A204.1 (cell line): Measurements from ENCODE around the gene PIK3AP1.
"Not testable (repeated sequence)": the region's sequence is repeated elsewhere in the genome, so short reads cannot be mapped to it uniquely, and the experiment has no call there.

Source experiments
- FAIRE-seq: peaks from 2 replicates; lab custom pipeline; 2012; peaks lifted over from hg19 to GRCh38; lab: Jason Lieb, UNC

PIK3AP1 gene

GRCh38 chr10:96720422-96721206, at the start of gene PIK3AP1:
Gene PIK3AP1 (minus strand): TSS chr10:96720514. CDS start chr10:96720394, 120 bp downstream.
- FAIRE-seq, result no peak

- no peak for FAIRE-seq
Measured at GRCh38 chr10:96768136-96768535, 47.8 kb upstream of the PIK3AP1 start.

DNA sequence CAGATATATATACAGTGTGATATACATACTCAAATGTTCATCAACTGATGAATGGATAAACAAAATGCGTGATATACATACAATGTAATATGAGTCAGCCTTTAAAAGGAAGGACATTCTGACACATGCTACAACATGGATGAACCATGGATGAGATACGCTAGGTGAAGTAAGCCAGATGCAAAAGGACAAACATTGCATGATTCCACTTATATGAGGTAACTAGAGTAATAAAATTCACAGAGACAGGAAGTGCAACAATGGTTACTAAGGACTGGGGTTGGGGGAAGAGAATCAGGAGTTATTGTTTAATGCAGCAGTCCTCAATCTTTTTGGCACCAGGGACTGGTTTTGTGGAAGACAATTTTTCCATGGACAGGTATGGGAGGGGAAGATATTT, 47.3 kb upstream of the PIK3AP1 start:
- FAIRE-seq, result no peak

DNA sequence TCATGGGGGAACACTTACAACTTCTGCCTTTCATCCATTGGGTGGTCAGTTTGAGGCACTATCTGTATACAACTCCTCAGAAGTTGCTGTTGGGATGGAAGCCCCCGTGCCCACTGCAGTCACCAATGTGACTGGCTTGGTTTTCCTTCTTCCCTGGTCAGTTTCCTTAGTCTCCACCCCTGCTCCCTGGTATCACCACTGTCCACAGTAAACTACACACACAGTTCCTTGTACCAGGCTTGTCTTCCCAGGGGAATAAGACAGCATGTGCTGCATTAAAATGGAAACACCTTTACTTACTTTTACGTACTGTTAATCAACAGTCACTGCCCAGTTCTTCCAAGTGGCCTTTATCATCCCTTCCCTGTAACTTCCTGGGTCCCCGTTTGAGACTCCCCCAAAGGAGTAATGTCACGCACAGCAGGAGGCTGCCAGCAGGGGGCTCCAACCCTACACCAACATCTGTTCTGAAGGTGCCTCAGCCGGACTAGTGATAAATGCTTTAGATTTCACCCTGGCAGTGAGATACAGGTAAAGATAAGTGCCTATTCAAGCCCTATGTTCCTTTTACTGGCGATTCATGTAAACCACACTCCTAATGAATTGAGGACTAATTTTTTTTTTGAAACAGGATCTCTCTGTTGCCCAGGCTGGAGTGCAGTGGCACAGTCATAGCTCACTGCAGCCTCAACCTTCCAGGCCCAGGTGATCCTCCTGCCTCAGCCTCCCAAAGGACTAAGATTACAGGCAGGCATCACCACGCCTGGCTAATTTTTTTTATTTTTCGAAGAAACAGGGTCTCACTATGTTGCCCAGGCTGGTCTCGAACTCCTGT, 45.3 kb upstream of the PIK3AP1 start:
- no peak for FAIRE-seq

DNA sequence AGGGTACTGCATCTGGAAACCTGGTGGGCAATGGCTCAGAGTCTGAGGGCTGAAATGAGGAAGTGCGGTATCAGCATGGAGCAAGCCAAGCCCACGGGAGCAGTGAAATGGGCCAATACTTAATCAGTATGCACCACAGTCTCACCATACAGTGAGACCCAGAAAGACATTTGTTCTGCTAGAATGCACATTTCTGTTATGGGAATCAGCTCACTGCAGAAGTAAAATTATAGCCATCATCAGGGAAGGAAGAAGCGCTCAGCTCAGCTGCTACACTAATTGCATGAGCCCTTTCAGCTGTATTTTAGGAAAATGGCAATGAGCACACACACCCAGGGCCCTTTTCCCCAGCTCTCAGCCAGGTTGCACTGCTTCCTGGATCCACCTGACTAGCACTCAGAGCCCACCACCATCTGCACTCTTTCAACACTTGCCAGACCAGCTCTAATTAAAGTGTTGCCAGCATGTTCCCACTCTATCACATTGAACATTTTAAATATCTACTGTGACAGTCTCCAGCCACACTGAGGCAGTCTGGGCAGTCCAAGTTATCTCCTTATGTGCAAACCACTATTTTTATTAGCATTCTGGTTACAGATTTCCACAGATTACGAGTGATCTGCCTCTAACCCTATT, 44.2 kb upstream of the PIK3AP1 start:
- no peak for FAIRE-seq

DNA sequence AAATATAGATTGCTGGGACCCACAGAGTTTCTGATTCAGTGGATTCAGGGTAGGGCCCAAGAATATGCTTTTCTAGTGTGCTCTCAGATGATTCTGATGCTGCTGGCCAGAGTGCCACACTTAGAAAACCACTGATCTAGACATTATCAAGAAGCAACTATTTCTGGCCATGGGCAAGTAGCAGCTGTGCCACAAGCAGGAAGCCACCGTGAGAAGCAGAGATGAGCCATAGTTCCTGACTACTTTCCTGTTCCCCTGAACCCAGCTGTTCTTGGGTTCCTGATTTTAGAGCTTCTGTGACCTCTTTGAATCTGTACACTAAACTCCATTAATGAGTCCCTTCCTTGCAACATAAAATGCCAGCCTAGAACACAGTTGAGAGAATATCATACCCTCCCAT, 38.1 kb upstream of the PIK3AP1 start:
- FAIRE-seq, result no peak

GRCh38 chr10:96756111-96756903, 36.0 kb upstream of the PIK3AP1 start:
- no peak for FAIRE-seq

GRCh38 chr10:96753956-96754355, 33.6 kb upstream of the PIK3AP1 start:
- no peak for FAIRE-seq

GRCh38 chr10:96752375-96752774, 32.1 kb upstream of the PIK3AP1 start:
- no peak for FAIRE-seq

DNA sequence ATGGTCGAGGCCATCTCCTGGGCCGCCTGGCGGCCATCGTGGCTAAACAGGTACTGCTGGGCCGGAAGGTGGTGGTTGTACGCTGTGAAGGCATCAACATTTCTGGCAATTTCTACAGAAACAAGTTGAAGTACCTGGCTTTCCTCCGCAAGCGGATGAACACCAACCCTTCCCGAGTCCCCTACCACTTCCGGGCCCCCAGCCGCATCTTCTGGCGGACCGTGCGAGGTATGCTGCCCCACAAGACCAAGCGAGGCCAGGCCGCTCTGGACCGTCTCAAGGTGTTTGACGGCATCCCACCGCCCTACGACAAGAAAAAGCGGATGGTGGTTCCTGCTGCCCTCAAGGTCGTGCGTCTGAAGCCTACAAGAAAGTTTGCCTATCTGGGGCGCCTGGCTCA, 30.0 kb upstream of the PIK3AP1 start:
- not testable (repeated sequence) for FAIRE-seq

- no peak for FAIRE-seq
Measured at GRCh38 chr10:96747734-96748550, 27.6 kb upstream of the PIK3AP1 start.

GRCh38 chr10:96746503-96746902, 26.2 kb upstream of the PIK3AP1 start:
- no peak for FAIRE-seq

DNA sequence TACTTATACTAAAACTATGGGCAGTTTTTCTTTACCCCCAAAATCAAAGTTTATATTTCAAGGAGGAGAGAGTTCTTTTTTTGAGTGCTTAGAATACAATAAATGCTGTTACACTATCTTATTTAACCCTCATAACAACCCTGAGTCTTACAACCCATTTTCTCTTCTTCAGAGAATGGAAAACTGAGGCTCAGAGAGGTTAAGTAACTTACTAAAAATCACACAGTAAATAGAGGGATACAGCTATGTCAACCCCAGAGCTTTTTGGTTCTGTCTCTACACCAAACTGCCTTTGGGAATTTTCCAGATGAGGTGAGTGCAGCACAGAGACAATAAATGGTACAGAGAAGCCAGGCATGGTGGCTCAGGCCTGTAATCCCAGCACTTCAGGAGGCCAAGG, 25.6 kb upstream of the PIK3AP1 start:
- no peak for FAIRE-seq

DNA sequence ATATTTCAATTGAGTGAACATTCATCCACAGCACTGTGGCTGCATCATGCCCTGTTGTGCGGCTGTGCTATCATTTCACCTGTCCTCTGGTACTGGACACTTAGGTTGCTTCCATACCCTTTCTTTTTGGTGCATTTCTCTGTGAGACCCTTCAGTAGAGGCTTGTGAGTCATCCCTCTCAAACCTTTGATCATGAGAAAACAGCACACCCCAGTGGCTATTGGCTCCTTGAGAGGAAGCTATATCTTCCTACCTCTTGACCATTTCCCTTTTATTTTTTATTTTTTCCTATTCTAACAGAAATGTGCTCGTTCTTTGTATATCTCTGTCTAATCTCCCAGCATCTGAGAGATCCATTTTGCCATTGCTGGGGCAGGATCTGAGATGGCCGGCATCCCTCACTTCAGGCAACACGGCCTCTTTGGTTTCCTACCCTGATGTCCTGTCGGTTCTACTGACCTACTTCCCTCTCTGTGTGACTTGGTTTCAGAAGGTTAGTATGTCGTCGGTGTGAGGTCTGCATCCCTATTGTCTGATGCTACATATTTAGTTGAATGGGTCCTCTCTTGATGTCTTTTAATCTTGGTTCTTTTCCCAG, 23.8 kb upstream of the PIK3AP1 start:
- no peak for FAIRE-seq

GRCh38 chr10:96741557-96741956, 21.2 kb upstream of the PIK3AP1 start:
- FAIRE-seq, result not testable (repeated sequence)

GRCh38 chr10:96740579-96741281, 20.4 kb upstream of the PIK3AP1 start:
- no peak for FAIRE-seq

- no peak for FAIRE-seq
Measured at GRCh38 chr10:96740141-96740540, 19.8 kb upstream of the PIK3AP1 start.

GRCh38 chr10:96737307-96737902, 17.1 kb upstream of the PIK3AP1 start:
- FAIRE-seq, result not testable (repeated sequence)

DNA sequence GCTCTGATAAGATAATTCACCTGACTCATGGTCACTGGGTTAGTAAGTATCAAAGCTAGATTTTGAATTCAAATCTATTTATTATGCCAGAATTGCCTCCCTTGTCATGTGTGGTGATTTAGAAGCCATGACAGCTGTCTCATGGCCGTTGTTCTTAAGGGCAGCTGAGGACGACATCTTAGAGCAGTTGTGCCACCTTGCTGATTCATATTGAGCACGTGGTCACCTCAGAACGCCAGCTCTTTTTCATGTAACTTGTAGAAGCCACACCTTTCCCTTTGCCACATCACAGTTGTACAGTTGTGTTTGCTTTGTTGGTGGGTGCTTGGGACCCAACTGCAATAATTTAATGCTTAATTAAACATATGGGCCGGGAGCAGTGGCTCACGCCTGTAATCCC, 4.3 kb upstream of the PIK3AP1 start:
- no peak for FAIRE-seq

GRCh38 chr10:96721207-96721572, 876 bp upstream of the PIK3AP1 start:
- no peak for FAIRE-seq
